Activated naive CD4-positive, alpha-beta T cell treated with anti-CD3 and anti-CD28 coated beads, Interleukin-2, amount 50 U/mL, for 24 hours (primary cell): Measurements from ENCODE around the gene WFDC11.
"Not testable (repeated sequence)": the region's sequence is repeated elsewhere in the genome, so short reads cannot be mapped to it uniquely, and the experiment has no call there.

Source experiments
- H3K27ac Mint-ChIP-seq: one replicate; pipeline ENCODE4 v1.8.0; 2021; ENCODE audit warnings: mild to moderate bottlenecking, mixed read lengths
- H3K27me3 Mint-ChIP-seq: one replicate; pipeline ENCODE4 v1.8.0; 2021; ENCODE audit warnings: mixed read lengths
- H3K36me3 Mint-ChIP-seq: one replicate; pipeline ENCODE4 v1.8.0; 2021; ENCODE audit warnings: mixed read lengths
- H3K4me1 Mint-ChIP-seq: one replicate; pipeline ENCODE4 v1.8.0; 2021; ENCODE audit warnings: mixed read lengths
- H3K4me3 Mint-ChIP-seq: one replicate; pipeline ENCODE4 v1.8.0; 2021; ENCODE audit warnings: mild to moderate bottlenecking, mixed read lengths
- H3K9me3 Mint-ChIP-seq: one replicate; pipeline ENCODE4 v1.8.0; 2021; ENCODE audit warnings: mixed read lengths

The WFDC11 gene

GRCh38 chr20:45670139-45670538, at the start of gene WFDC11:
TSS of gene WFDC11 (minus strand) at chr20:45670239. CDS start at chr20:45650600, 19,639 bp downstream.
- Mint-ChIP-seq H3K9me3 (no peaks in the 10 kb centered on the region), H3K27ac (no peak within 1 kb of the TSS), H3K36me3 (no peaks in the 10 kb centered on the region), H3K27me3 (peaks cover 20% of the 10 kb centered on the region), H3K4me3 (no peak within 1 kb of the TSS), H3K4me1 (no peaks in the 10 kb centered on the region)

DNA sequence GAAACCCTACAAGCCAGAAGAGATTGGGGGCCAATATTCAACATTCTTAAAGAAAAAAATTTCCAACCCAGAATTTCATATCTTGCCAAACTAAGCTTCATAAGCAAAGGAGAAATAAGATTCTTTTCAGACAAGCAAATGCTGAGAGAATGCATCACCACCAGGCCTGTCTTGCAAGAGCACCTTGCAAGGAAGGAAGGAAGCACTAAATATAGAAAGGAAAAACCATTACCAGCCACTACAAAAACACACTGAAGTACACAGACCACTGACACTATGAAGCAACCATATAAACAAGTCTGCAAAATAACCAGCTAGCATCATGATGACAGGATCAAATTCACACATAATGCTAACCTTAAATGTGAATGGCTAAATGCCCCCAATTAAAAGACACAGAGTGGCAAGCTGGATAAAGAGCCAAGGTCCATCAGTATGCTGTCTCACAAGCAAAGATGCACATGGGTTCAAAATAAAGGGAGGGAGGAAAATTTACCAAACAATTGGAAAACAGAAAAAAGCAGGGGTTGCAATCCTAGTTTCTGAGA, 46.2 kb upstream of the WFDC11 start:
- H3K27me3 Mint-ChIP-seq: peaks cover 24% of the 10 kb centered on the region
- H3K27ac Mint-ChIP-seq, H3K4me3 Mint-ChIP-seq, H3K9me3 Mint-ChIP-seq, H3K4me1 Mint-ChIP-seq, H3K36me3 Mint-ChIP-seq: not testable (repeated sequence)

- no peak within 1 kb of the TSS for H3K27ac Mint-ChIP-seq
- no peaks in the 10 kb centered on the region for H3K36me3 Mint-ChIP-seq
- no peaks in the 10 kb centered on the region for H3K4me1 Mint-ChIP-seq
- no peaks in the 10 kb centered on the region for H3K9me3 Mint-ChIP-seq
- H3K4me3 Mint-ChIP-seq: no peak within 1 kb of the TSS
- peaks cover 22% of the 10 kb centered on the region for H3K27me3 Mint-ChIP-seq
Measured at GRCh38 chr20:45704969-45705637, 35.1 kb upstream of the WFDC11 start, which contains the start of gene WFDC10B. TSS of gene WFDC10B (minus strand) at chr20:45705019. CDS start at chr20:45685992, 19,027 bp downstream.

DNA sequence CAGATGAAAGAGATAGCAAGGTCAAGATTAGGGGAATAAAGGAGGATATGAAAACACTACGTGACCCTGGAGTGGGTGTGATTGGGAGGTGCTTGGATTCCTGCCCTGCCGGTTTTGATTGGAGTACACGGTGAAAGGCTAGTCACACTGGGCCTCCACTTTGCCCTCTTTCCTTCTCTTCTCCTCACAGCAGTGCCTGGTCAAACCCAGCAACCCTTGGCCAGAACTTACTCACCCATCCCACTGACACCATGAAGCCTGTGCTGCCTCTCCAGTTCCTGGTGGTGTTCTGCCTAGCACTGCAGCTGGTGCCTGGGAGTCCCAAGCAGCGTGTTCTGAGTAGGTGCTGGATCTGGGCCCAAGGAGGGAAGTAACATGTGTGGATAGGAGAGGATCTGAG, 31.8 kb upstream of the WFDC11 start, which contains the start of gene WFDC13:
Gene WFDC13 (plus strand): TSS at position 166 of the 400 bp plus-strand sequence. CDS start 86 bp downstream, at position 252.
- Mint-ChIP-seq H3K4me1 (no peaks in the 10 kb centered on the region), H3K9me3 (no peaks in the 10 kb centered on the region), H3K27ac (no peak within 1 kb of the TSS), H3K27me3 (peaks cover 13% of the 10 kb centered on the region), H3K36me3 (no peaks in the 10 kb centered on the region), H3K4me3 (no peak within 1 kb of the TSS)

GRCh38 chr20:45701104-45701503, 31.1 kb upstream of the WFDC11 start:
- Mint-ChIP-seq H3K4me3 (no peak overlapping the region), H3K27ac (no peak overlapping the region), H3K9me3 (no peaks in the 10 kb centered on the region), H3K27me3 (peaks cover 17% of the 10 kb centered on the region), H3K4me1 (no peaks in the 10 kb centered on the region), H3K36me3 (no peaks in the 10 kb centered on the region)

DNA sequence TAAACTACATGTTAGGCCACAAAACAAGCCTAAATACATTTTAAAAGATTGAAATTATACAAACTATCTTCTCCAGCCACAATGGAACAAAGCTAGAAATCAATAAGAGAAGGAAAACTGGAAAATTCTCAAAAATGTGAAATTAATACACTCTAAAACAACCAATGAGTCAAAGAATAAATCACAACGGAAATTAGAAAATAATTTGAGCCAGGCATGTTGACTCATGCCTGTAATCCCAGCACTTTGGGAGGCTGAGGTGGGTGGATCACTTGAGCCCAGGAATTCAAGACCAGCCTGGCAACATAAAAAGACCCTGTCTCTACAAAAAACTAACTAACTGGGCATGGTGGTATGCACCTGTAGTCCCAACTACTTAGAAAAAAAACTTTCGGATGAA, 25.5 kb upstream of the WFDC11 start:
- H3K27ac Mint-ChIP-seq: no peak overlapping the region
- H3K27me3 Mint-ChIP-seq: peaks cover 20% of the 10 kb centered on the region
- no peaks in the 10 kb centered on the region for H3K36me3 Mint-ChIP-seq
- no peaks in the 10 kb centered on the region for H3K4me1 Mint-ChIP-seq
- no peaks in the 10 kb centered on the region for H3K9me3 Mint-ChIP-seq
- no peak overlapping the region for H3K4me3 Mint-ChIP-seq

DNA sequence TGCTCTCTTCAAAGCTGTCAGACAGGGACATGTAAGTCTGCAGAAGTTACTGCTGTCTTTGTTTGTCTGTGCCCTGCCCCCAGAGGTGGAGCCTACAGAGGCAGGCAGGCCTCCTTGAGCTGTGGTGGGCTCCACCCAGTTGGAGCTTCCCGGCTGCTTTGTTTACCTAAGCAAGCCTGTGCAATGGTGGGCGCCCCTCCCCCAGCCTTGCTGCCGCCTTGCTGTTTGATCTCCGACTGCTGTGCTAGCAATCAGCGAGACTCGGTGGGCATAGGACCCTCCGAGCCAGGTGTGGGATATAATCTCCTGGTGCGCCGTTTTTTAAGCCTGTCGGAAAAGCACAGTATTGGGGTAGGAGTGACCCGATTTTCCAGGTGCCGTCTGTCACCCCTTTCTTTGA, 23.3 kb upstream of the WFDC11 start:
- H3K27ac Mint-ChIP-seq, H3K4me3 Mint-ChIP-seq, H3K36me3 Mint-ChIP-seq, H3K9me3 Mint-ChIP-seq, H3K4me1 Mint-ChIP-seq: not testable (repeated sequence)
- H3K27me3 Mint-ChIP-seq: peaks cover 21% of the 10 kb centered on the region

- Mint-ChIP-seq H3K27me3 (peaks cover 8% of the 10 kb centered on the region), H3K27ac (no peak overlapping the region), H3K4me1 (no peaks in the 10 kb centered on the region), H3K4me3 (no peak overlapping the region), H3K36me3 (no peaks in the 10 kb centered on the region), H3K9me3 (no peaks in the 10 kb centered on the region)
Measured at GRCh38 chr20:45685896-45686295, 15.9 kb upstream of the WFDC11 start.

GRCh38 chr20:45679650-45680049, 9.6 kb upstream of the WFDC11 start:
- H3K36me3 Mint-ChIP-seq: no peaks in the 10 kb centered on the region
- no peak overlapping the region for H3K27ac Mint-ChIP-seq
- no peaks in the 10 kb centered on the region for H3K4me1 Mint-ChIP-seq
- H3K27me3 Mint-ChIP-seq: peaks cover 13% of the 10 kb centered on the region
- H3K4me3 Mint-ChIP-seq: no peak overlapping the region
- peaks cover 18% of the 10 kb centered on the region for H3K9me3 Mint-ChIP-seq

GRCh38 chr20:45672765-45673164, 2.7 kb upstream of the WFDC11 start:
- no peak overlapping the region for H3K4me3 Mint-ChIP-seq
- H3K27ac Mint-ChIP-seq: no peak overlapping the region
- H3K4me1 Mint-ChIP-seq: no peaks in the 10 kb centered on the region
- peaks cover 4% of the 10 kb centered on the region for H3K9me3 Mint-ChIP-seq
- peaks cover 23% of the 10 kb centered on the region for H3K27me3 Mint-ChIP-seq
- no peaks in the 10 kb centered on the region for H3K36me3 Mint-ChIP-seq

DNA sequence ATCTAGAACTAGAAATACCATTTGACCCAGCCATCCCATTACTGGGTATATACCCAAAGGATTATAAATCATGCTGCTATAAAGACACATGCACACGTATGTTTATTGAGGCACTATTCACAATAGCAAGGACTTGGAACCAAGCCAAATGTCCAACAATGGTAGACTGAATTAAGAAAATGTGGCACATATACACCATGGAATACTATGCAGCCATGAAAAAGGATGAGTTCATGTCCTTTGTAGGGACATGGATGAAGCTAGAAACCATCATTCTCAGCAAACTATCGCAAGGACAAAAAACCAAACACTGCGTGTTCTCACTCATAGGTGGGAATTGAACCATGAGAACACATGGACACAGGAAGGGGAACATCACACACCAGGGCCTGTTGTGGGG, 13.0 kb downstream of the WFDC11 start:
- H3K27ac Mint-ChIP-seq, H3K4me3 Mint-ChIP-seq, H3K4me1 Mint-ChIP-seq, H3K9me3 Mint-ChIP-seq, H3K36me3 Mint-ChIP-seq, H3K27me3 Mint-ChIP-seq: not testable (repeated sequence)

GRCh38 chr20:45651726-45652125, 18.3 kb downstream of the WFDC11 start:
- not testable (repeated sequence) for H3K27ac Mint-ChIP-seq, H3K4me1 Mint-ChIP-seq, H3K4me3 Mint-ChIP-seq, H3K9me3 Mint-ChIP-seq, H3K36me3 Mint-ChIP-seq
- H3K27me3 Mint-ChIP-seq: peaks cover 11% of the 10 kb centered on the region

GRCh38 chr20:45649312-45649863, 20.7 kb downstream of the WFDC11 start:
- Mint-ChIP-seq H3K27ac (no peak overlapping the region), H3K36me3 (no peaks in the 10 kb centered on the region), H3K27me3 (peaks cover 8% of the 10 kb centered on the region), H3K9me3 (no peaks in the 10 kb centered on the region), H3K4me1 (no peaks in the 10 kb centered on the region), H3K4me3 (no peak overlapping the region)

DNA sequence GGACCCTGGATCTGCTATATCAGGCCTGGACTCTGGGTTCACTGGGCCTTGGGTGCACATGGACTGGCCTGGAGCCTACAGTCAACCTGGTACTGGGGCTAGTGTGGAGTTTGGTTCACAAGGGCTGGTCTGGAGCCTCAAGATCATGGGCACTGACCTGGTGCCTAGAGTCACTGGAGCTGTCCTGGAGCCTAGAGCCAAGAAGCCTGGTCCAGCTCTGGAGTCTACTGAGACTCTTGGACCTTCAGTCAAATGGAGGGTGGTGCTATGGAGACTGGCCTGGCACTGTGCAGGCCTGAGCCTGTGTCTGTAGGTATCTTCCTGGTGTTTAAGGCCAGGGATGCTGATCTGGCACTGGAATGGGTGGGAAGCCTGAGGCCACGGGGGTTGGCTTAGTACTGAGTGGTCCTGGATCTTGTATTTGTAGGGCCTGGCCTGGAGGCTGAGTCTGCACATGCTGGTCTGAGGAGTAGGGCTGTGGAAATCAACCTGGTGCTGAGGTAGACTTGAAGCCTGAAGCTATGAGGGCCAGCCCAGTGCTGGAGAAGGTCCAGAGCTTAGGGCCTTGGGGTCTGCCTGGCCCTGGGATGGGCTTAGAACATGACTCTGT, 22.5 kb downstream of the WFDC11 start:
- no peak overlapping the region for H3K4me3 Mint-ChIP-seq
- H3K27me3 Mint-ChIP-seq: peaks cover 4% of the 10 kb centered on the region
- H3K36me3 Mint-ChIP-seq: no peaks in the 10 kb centered on the region
- H3K9me3 Mint-ChIP-seq: no peaks in the 10 kb centered on the region
- H3K27ac Mint-ChIP-seq: no peak overlapping the region
- H3K4me1 Mint-ChIP-seq: no peaks in the 10 kb centered on the region

DNA sequence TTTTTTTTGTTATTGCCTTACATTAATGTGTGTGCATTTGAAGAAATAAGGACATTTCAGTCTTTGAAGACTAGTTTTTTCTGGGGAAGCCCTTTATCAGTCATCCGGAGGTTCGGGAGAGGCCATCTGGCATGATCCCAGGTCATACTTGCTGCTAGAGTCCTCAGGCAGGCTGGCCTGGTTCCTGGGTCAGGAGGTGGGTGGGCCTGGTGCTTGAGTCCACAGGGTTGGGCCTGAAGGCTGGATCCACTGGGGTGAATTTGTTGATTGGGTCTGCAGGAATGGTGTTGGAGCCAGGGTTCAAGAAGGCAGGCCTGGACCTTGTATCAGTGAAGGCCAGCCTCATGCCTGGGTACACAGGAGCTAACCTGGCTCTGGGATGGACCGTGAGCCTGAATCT, 23.2 kb downstream of the WFDC11 start:
- Mint-ChIP-seq H3K4me3 (no peak overlapping the region), H3K27me3 (peaks cover 3% of the 10 kb centered on the region)

GRCh38 chr20:45645869-45646268, 24.2 kb downstream of the WFDC11 start:
- H3K4me3 Mint-ChIP-seq, H3K9me3 Mint-ChIP-seq, H3K36me3 Mint-ChIP-seq, H3K4me1 Mint-ChIP-seq, H3K27ac Mint-ChIP-seq, H3K27me3 Mint-ChIP-seq: not testable (repeated sequence)

More for the DNA sequence above, 23.2 kb downstream of the WFDC11 start:
- H3K4me1 Mint-ChIP-seq: no peaks in the 10 kb centered on the region
- no peaks in the 10 kb centered on the region for H3K9me3 Mint-ChIP-seq
- H3K27ac Mint-ChIP-seq: no peak overlapping the region
- no peaks in the 10 kb centered on the region for H3K36me3 Mint-ChIP-seq
